ENCODE measurements around the gene NR2C2.

DNA sequence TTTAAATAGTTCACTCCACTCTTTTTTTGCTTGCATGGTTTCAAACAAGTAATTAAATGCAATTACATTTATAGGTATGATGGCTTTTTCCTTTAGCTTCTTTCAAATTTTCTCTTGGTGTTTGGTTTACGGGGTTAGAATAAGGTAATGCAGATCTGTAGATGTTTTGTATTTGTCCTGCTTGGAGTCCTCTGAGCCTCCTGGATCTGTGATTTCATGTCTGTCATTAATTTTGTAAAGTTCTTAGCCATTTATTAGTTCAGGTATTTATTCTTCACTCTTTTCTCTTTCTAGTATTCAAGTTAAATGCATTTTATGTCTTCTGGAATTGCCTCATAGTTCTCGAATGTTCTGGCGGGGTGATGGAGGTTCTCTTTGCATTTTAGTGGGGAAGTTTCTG lies 119.1 kb downstream of the NR2C2 start:
- TF ChIP-seq, protein P1, sequence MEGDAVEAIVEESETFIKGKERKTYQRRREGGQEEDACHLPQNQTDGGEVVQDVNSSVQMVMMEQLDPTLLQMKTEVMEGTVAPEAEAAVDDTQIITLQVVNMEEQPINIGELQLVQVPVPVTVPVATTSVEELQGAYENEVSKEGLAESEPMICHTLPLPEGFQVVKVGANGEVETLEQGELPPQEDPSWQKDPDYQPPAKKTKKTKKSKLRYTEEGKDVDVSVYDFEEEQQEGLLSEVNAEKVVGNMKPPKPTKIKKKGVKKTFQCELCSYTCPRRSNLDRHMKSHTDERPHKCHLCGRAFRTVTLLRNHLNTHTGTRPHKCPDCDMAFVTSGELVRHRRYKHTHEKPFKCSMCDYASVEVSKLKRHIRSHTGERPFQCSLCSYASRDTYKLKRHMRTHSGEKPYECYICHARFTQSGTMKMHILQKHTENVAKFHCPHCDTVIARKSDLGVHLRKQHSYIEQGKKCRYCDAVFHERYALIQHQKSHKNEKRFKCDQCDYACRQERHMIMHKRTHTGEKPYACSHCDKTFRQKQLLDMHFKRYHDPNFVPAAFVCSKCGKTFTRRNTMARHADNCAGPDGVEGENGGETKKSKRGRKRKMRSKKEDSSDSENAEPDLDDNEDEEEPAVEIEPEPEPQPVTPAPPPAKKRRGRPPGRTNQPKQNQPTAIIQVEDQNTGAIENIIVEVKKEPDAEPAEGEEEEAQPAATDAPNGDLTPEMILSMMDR (IDR thresholded peaks at IDR 0.05): no peak
- TF ChIP-seq POLR2A (IDR thresholded peaks at IDR 0.05): no peak
